ENCODE measurements around the gene TRAF2.
"Not testable (repeated sequence)": the region's sequence is repeated elsewhere in the genome, so short reads cannot be mapped to it uniquely, and the experiment has no call there.

Gene TRAF2

DNA sequence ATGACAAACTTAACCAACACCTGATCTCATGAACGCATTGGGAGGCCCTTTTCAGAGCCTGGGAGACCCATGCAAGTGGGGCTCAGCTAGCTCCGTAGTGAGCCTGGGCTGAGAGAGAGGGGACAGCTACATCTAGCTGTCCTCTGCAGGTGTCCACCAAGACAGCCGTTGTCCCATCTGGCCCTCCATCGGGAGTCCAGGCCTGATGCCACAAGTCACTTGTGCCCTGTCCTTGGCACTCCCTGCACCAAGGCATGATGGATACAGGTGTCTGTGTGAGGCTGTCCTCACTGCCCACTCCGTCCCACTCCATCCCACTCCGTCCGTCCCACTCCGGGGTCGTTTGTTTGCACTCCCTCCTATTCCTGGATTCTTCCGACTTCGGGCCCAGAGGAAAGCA is 17.7 kb upstream of the TRAF2 start:
- no peak for DNase-seq (ENCODE audit: low read depth in 1 of 2, low spot score in 1 of 2)
- TF ChIP-seq, protein P1, sequence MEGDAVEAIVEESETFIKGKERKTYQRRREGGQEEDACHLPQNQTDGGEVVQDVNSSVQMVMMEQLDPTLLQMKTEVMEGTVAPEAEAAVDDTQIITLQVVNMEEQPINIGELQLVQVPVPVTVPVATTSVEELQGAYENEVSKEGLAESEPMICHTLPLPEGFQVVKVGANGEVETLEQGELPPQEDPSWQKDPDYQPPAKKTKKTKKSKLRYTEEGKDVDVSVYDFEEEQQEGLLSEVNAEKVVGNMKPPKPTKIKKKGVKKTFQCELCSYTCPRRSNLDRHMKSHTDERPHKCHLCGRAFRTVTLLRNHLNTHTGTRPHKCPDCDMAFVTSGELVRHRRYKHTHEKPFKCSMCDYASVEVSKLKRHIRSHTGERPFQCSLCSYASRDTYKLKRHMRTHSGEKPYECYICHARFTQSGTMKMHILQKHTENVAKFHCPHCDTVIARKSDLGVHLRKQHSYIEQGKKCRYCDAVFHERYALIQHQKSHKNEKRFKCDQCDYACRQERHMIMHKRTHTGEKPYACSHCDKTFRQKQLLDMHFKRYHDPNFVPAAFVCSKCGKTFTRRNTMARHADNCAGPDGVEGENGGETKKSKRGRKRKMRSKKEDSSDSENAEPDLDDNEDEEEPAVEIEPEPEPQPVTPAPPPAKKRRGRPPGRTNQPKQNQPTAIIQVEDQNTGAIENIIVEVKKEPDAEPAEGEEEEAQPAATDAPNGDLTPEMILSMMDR (IDR thresholded peaks at IDR 0.05; ENCODE audit: insufficient read depth, low read length) = no peak
- no peak for TF ChIP-seq POLR2AphosphoS5 (IDR thresholded peaks at IDR 0.05; ENCODE audit: low read depth)
- no peak for TF ChIP-seq GABPA (IDR thresholded peaks at IDR 0.05; ENCODE audit: low read depth)
- TF ChIP-seq, protein P2, sequence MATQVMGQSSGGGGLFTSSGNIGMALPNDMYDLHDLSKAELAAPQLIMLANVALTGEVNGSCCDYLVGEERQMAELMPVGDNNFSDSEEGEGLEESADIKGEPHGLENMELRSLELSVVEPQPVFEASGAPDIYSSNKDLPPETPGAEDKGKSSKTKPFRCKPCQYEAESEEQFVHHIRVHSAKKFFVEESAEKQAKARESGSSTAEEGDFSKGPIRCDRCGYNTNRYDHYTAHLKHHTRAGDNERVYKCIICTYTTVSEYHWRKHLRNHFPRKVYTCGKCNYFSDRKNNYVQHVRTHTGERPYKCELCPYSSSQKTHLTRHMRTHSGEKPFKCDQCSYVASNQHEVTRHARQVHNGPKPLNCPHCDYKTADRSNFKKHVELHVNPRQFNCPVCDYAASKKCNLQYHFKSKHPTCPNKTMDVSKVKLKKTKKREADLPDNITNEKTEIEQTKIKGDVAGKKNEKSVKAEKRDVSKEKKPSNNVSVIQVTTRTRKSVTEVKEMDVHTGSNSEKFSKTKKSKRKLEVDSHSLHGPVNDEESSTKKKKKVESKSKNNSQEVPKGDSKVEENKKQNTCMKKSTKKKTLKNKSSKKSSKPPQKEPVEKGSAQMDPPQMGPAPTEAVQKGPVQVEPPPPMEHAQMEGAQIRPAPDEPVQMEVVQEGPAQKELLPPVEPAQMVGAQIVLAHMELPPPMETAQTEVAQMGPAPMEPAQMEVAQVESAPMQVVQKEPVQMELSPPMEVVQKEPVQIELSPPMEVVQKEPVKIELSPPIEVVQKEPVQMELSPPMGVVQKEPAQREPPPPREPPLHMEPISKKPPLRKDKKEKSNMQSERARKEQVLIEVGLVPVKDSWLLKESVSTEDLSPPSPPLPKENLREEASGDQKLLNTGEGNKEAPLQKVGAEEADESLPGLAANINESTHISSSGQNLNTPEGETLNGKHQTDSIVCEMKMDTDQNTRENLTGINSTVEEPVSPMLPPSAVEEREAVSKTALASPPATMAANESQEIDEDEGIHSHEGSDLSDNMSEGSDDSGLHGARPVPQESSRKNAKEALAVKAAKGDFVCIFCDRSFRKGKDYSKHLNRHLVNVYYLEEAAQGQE (IDR thresholded peaks at IDR 0.05; ENCODE audit: insufficient replicate concordance, low read depth) = no peak
- TF ChIP-seq SPI1 (IDR thresholded peaks at IDR 0.05; ENCODE audit: borderline replicate concordance, low read depth) = no peak
- H3K4me3 ChIP-seq (replicated peaks; ENCODE audit: insufficient read depth, low read length) = no peak overlapping the region
- H3K27me3 ChIP-seq (ENCODE audit: insufficient read depth, poor library complexity, severe bottlenecking) = no peaks in the 10 kb centered on the region
- no peak overlapping the region for H3K27ac ChIP-seq (replicated peaks)

DNA sequence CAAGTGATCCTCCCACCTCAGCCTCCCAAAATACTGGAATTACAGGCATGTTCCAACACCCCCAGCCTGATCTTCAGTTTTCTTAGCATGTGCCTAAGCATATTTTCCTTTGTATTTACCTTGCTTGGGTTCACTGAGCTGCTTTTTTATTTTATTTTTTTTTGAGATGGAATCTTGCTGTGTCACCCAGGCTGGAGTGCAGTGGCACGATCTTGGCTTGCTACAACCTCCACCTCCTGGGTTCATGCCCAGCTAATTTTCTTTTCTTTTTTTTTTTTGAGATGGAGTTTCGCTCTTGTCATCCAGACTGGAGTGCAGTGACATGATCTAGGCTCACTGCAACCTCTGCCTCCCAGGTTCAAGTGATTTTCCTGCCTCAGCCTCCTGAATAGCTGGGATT is 16.7 kb upstream of the TRAF2 start:
- not testable (repeated sequence) for H3K27ac ChIP-seq (replicated peaks); DNase-seq (ENCODE audit: low read depth in 1 of 2, low spot score in 1 of 2); H3K4me3 ChIP-seq (replicated peaks; ENCODE audit: insufficient read depth, low read length); H3K27me3 ChIP-seq (ENCODE audit: insufficient read depth, poor library complexity, severe bottlenecking)

- H3K4me3 ChIP-seq (replicated peaks; ENCODE audit: insufficient read depth, low read length) = no peak overlapping the region
- no peak for TF ChIP-seq POLR2AphosphoS5 (IDR thresholded peaks at IDR 0.05; ENCODE audit: low read depth)
- no peak for TF ChIP-seq SPI1 (IDR thresholded peaks at IDR 0.05; ENCODE audit: borderline replicate concordance, low read depth)
- no peak for TF ChIP-seq GABPA (IDR thresholded peaks at IDR 0.05; ENCODE audit: low read depth)
- TF ChIP-seq, protein P2 (IDR thresholded peaks at IDR 0.05; ENCODE audit: insufficient replicate concordance, low read depth) = no peak
- TF ChIP-seq, protein P1 (IDR thresholded peaks at IDR 0.05; ENCODE audit: insufficient read depth, low read length) = no peak
- no peak for DNase-seq (ENCODE audit: low read depth in 1 of 2, low spot score in 1 of 2)
- H3K27ac ChIP-seq (replicated peaks) = no peak overlapping the region
- no peaks in the 10 kb centered on the region for H3K27me3 ChIP-seq (ENCODE audit: insufficient read depth, poor library complexity, severe bottlenecking)
Observed at GRCh38 chr9:136875155-136875554, 11.2 kb upstream of the TRAF2 start.

GRCh38 chr9:136876476-136876875 is 9.8 kb upstream of the TRAF2 start:
- no peak overlapping the region for H3K4me3 ChIP-seq (replicated peaks; ENCODE audit: insufficient read depth, low read length)
- DNase-seq (ENCODE audit: low read depth in 1 of 2, low spot score in 1 of 2) = no peak
- H3K27ac ChIP-seq (replicated peaks) = no peak overlapping the region
- TF ChIP-seq, protein P2 (IDR thresholded peaks at IDR 0.05; ENCODE audit: insufficient replicate concordance, low read depth) = no peak
- TF ChIP-seq POLR2AphosphoS5 (IDR thresholded peaks at IDR 0.05; ENCODE audit: low read depth) = no peak
- TF ChIP-seq, protein P1 (IDR thresholded peaks at IDR 0.05; ENCODE audit: insufficient read depth, low read length) = no peak
- no peak for TF ChIP-seq SPI1 (IDR thresholded peaks at IDR 0.05; ENCODE audit: borderline replicate concordance, low read depth)
- no peak for TF ChIP-seq GABPA (IDR thresholded peaks at IDR 0.05; ENCODE audit: low read depth)
- no peaks in the 10 kb centered on the region for H3K27me3 ChIP-seq (ENCODE audit: insufficient read depth, poor library complexity, severe bottlenecking)
